ENCODE data around the gene SPRED3. TPM values are rescaled to one million over a fixed set of nuclear protein-coding genes. Genes with fewer than 3 reads are reported as not detected.

Gene SPRED3
- total and polyA plus RNA-seq, 2 of the 8 experiments (the other 6 are each of a cell fraction or from before 2014, with no cell fraction given): 8.1 to 10.3 TPM

DNA sequence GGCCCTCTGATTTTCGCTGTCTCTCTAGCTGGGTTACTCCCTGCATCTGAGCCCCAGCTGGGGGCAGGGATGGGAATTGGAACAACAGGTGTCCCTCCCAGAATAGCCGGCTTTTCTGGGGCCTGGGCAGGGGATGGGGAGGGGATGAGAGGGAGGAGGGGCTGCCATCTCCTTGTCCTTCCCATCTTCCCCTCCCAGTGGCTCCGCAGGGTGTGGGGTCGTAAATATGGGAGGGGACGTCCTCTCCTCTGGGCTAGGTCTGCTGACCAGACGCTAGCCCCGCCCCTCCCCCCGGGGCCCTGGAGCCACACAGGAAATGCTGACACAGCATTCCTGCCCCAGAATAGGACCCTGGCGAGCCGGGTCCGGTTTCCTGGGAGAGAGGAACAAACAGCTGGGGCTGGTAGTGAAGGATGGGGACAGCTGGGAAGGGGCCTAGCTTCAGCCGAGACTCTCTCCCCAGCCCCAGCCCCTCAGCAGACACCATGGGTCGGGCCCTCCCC lies 46.1 kb downstream of the SPRED3 start:
- peak overlapping the region; percentile 92; the same call in 1 of the 2 replicates for H4K8ac ChIP-seq (ENCODE audit: extremely low read depth, insufficient read depth, low read length)
- FAIRE-seq (no peak), DNase-seq (ENCODE audit: low read depth in 1 of 2, low spot score in 2 of 2) (peak in 1 of 2 experiments; percentile 89)
- H4K20me1 ChIP-seq (replicated peaks in 1 of 2; ENCODE audit: control insufficient read depth in 1 of 2, insufficient read depth in 2 of 2, low read length in 2 of 2): no peaks in the 10 kb centered on the region
- H3K27me3 ChIP-seq (replicated peaks in 1 of 4; ENCODE audit: control insufficient read depth in 3 of 4, extremely low read depth in 1 of 4, insufficient read depth in 3 of 4, low read length in 3 of 4): no peaks in the 10 kb centered on the region
- no peak overlapping the region for H3K14ac ChIP-seq (ENCODE audit: insufficient read length)
- no peak overlapping the region for H2BK20ac ChIP-seq (ENCODE audit: low read length)
- no peak overlapping the region for H3K56ac ChIP-seq (replicated peaks; ENCODE audit: insufficient read length, low read depth, low read length)
- peaks cover 5 to 10% (median 7%) of the 10 kb centered on the region in 4 experiments; a peak in 6 of 7 replicates for H3K4me1 ChIP-seq (replicated peaks in 1 of 4; ENCODE audit: control insufficient read depth in 3 of 4, insufficient read depth in 4 of 4, low read length in 3 of 4)
- H3K23me2 ChIP-seq (ENCODE audit: low read depth, low read length): peaks cover 8% of the 10 kb centered on the region; the same call in 1 of the 2 replicates
- peak overlapping the region; percentile 75; the same call in 1 of the 2 replicates for H2AK5ac ChIP-seq (ENCODE audit: low read depth, low read length)
- H3K4me3 ChIP-seq (ENCODE audit: extremely low read depth in 1 of 4, insufficient read depth in 2 of 4, low read depth in 3 of 4, low read length in 4 of 4): peak overlapping the region; percentile 42 to 74 (median 64)
- H3K23ac ChIP-seq (ENCODE audit: insufficient read length): no peak overlapping the region
- no peak overlapping the region for H3K4ac ChIP-seq (replicated peaks; ENCODE audit: insufficient read length, low read depth, low read length)
- ChIA-PET CTCF (ENCODE audit: partially characterized antibody) (interaction anchor here (0.6 to 2.6 kb wide), 6 partner anchors 9 to 899 kb away, joined by 3 to 11 read pairs (median 4); partner anchors contain the start of genes FAM98C and RASGRP4), POLR2A (ENCODE audit: partially characterized antibody) (interaction anchor here (0.6 to 2.1 kb wide), 17 partner anchors 8 to 697 kb away, joined by 3 to 10 read pairs (median 4); partner anchors contain the start of genes FAM98C, GGN, RASGRP4 and SPRED3)
- H3K79me1 ChIP-seq (ENCODE audit: low read depth, low read length): no peaks in the 10 kb centered on the region
- H3K18ac ChIP-seq (ENCODE audit: extremely low read depth, low read length): peak overlapping the region; percentile 89
- no peaks in the 10 kb centered on the region for H3K9me3 ChIP-seq (ENCODE audit: insufficient read depth in 2 of 2, low read depth in 1 of 2, low read length in 1 of 2)
- H4K5ac ChIP-seq (ENCODE audit: insufficient read length, low read depth, low read length): no peak overlapping the region
- H2BK15ac ChIP-seq (ENCODE audit: low read length): 0 out of 2 replicates have a peak overlapping the region, but pooled peaks have one; percentile 92
- peak overlapping the region; percentile 45; the same call in 1 of the 2 replicates for H3K27ac ChIP-seq (ENCODE audit: low read depth, low read length)
- H3K79me2 ChIP-seq (ENCODE audit: control insufficient read depth in 1 of 2, insufficient read depth in 2 of 2, low read length in 2 of 2): peaks cover 0 to 8% of the 10 kb centered on the region in 2 experiments; a peak in 1 of 4 replicates
- no peak overlapping the region for H2AFZ ChIP-seq (ENCODE audit: low read length)
- no peaks in the 10 kb centered on the region for H3K36me3 ChIP-seq (ENCODE audit: control insufficient read depth in 2 of 4, insufficient read depth in 4 of 4, low read length in 3 of 4)
- H3K4me2 ChIP-seq (ENCODE audit: insufficient read depth in 1 of 2, low read depth in 2 of 2, low read length in 2 of 2): peak overlapping the region; percentile 96
- H4K91ac ChIP-seq (replicated peaks; ENCODE audit: insufficient read length, low read length): peak overlapping the region; percentile 12
- peak overlapping the region in 2 of 4 experiments; percentile 19 to 25; a peak in 2 of 7 replicates for H3K9ac ChIP-seq (replicated peaks in 1 of 4; ENCODE audit: extremely low read depth in 1 of 4, low read depth in 3 of 4, low read length in 3 of 4)
- H2BK120ac ChIP-seq (replicated peaks; ENCODE audit: low read depth, low read length): peak overlapping the region; percentile 19
- H2BK5ac ChIP-seq (ENCODE audit: low read depth, low read length): peak overlapping the region; percentile 95
- H2BK12ac ChIP-seq (ENCODE audit: low read depth, low read length): peak overlapping the region; percentile 98
- WGBS, 2 experiments (ENCODE audit: extremely low coverage in 1 of 2, insufficient coverage in 1 of 2, insufficient read length in 1 of 2, insufficient replicate concordance in 2 of 2, low coverage in 1 of 2, low lambda C conversion rate in 2 of 2, missing lambda C conversion rate in 1 of 2): 12% methylated on average over 7 of the region's 13 CpGs; no CpG with 5 or more reads in 1 of the 2 experiments
- 0 out of 2 replicates have a peak, but pooled peaks have one; percentile 7 for TF ChIP-seq JUND (IDR thresholded peaks at IDR 0.05; ENCODE audit: low read length)
- TF ChIP-seq JUN (IDR thresholded peaks at IDR 0.05; ENCODE audit: low read depth, low read length): no peak
- no peak for TF ChIP-seq KDM5A (IDR thresholded peaks at IDR 0.05; ENCODE audit: low read length)
- TF ChIP-seq RFX5 (IDR thresholded peaks at IDR 0.05; ENCODE audit: borderline replicate concordance, low read depth, low read length): no peak
- TF ChIP-seq, protein P1, sequence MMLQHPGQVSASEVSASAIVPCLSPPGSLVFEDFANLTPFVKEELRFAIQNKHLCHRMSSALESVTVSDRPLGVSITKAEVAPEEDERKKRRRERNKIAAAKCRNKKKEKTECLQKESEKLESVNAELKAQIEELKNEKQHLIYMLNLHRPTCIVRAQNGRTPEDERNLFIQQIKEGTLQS (IDR thresholded peaks at IDR 0.05; ENCODE audit: insufficient read depth, low read depth, low read length): no peak
- no peak for TF ChIP-seq CEBPB (IDR thresholded peaks at IDR 0.05; ENCODE audit: low read depth, low read length)
- TF ChIP-seq GTF2F1 (IDR thresholded peaks at IDR 0.05; ENCODE audit: borderline replicate concordance, low read depth, low read length): no peak
- TF ChIP-seq ASH2L (IDR thresholded peaks at IDR 0.05; ENCODE audit: low read length): peak; percentile 72
- no peak for TF ChIP-seq HDAC2 (IDR thresholded peaks at IDR 0.05; ENCODE audit: borderline replicate concordance in 1 of 2, low read depth in 2 of 2, low read length in 2 of 2)
- no peak for TF ChIP-seq EGR1 (IDR thresholded peaks at IDR 0.05; ENCODE audit: borderline replicate concordance, low read depth, low read length)
- peak; percentile 29 for TF ChIP-seq TAF7 (optimal IDR thresholded peaks at IDR 0.05; ENCODE audit: borderline replicate concordance, low read depth, low read length)
- peak in 1 of 2 experiments; percentile 54; a peak in 1 of 3 replicates for TF ChIP-seq POLR2A (IDR thresholded peaks at IDR 0.05; ENCODE audit: control extremely low read depth in 1 of 2, low read depth in 2 of 2, low read length in 2 of 2)
